ENCODE results near the gene POGLUT3.

- TF ChIP-seq POLR2AphosphoS5 (IDR thresholded peaks at IDR 0.05; ENCODE audit: low read depth, low read length) (no peak), POLR2A (IDR thresholded peaks at IDR 0.05; ENCODE audit: low read depth, low read length) (no peak)
Measured at GRCh38 chr11:108486828-108487227, 11.4 kb downstream of the POGLUT3 start.

All from GM12892 (cell line).